MM.1S (cell line): ENCODE data around the gene DENND5A.

Source experiments
- DNase-seq: peaks from one replicate; pipeline ENCODE4 v3.0.0-alpha.2; 2015
- H2AFZ ChIP-seq: fragments of 300-600 bp; sonication (generic); 2 replicates; pipeline ENCODE4 v1.6.0; 2016; ENCODE audit warnings: antibody characterized with exemption, low read length
- H3F3A ChIP-seq: fragments of 300-600 bp; sonication (generic); 2 replicates; pipeline ENCODE4 v1.6.1; 2016; ENCODE audit warnings: mild to moderate bottlenecking, antibody characterized with exemption, low read length, moderate library complexity, mixed read lengths; ENCODE audit not compliant: insufficient read depth
- H3K27ac ChIP-seq: fragments of 300-600 bp; sonication (generic); 2 replicates; pipeline ENCODE4 v1.5.1; 2016; ENCODE audit warnings: mild to moderate bottlenecking, low read length
- H3K27me3 ChIP-seq: fragments of 300-600 bp; sonication (generic); replicated peaks from 2 replicates; pipeline ENCODE4 v1.6.0; 2016; ENCODE audit warnings: low read length; ENCODE audit not compliant: insufficient read depth
- H3K36me3 ChIP-seq: fragments of 300-600 bp; sonication (generic); replicated peaks from 2 replicates; pipeline ENCODE4 v1.6.1; 2016; ENCODE audit warnings: mild to moderate bottlenecking, low read length, mixed read lengths; ENCODE audit not compliant: insufficient read depth
- H3K4me1 ChIP-seq: fragments of 300-600 bp; sonication (generic); 2 replicates; pipeline ENCODE4 v1.6.1; 2016; ENCODE audit warnings: low read length, mixed read lengths
- H3K4me2 ChIP-seq: fragments of 300-600 bp; sonication (generic); 2 replicates; pipeline ENCODE4 v1.6.0; 2016; ENCODE audit warnings: low read depth, low read length
- H3K4me3 ChIP-seq: fragments of 300-600 bp; sonication (generic); 2 replicates; pipeline ENCODE4 v1.5.1; 2016; ENCODE audit warnings: low read length, mixed read lengths
- H3K79me2 ChIP-seq: fragments of 300-600 bp; sonication (generic); 2 replicates; pipeline ENCODE4 v1.6.1; 2016; ENCODE audit warnings: mixed run types, low read length, mixed read lengths
- H3K9ac ChIP-seq: fragments of 300-600 bp; sonication (generic); 2 replicates; pipeline ENCODE4 v1.6.1; 2016; ENCODE audit warnings: low read length, mixed read lengths
- H3K9me2 ChIP-seq: fragments of 300-600 bp; sonication (generic); replicated peaks from 2 replicates; pipeline ENCODE4 v1.6.1; 2016; ENCODE audit warnings: mild to moderate bottlenecking, low read length, mixed read lengths; ENCODE audit not compliant: insufficient read depth
- H3K9me3 ChIP-seq: fragments of 300-600 bp; sonication (generic); replicated peaks from 2 replicates; pipeline ENCODE4 v1.6.1; 2016; ENCODE audit warnings: mild to moderate bottlenecking, low read length, mixed read lengths; ENCODE audit not compliant: insufficient read depth
- H4K20me1 ChIP-seq: fragments of 300-600 bp; sonication (generic); 2 replicates; pipeline ENCODE4 v1.6.1; 2016; ENCODE audit warnings: mild to moderate bottlenecking, low read length, moderate library complexity, mixed read lengths; ENCODE audit not compliant: insufficient read depth
- EZH2 ChIP-seq: fragments of 300-600 bp; sonication (generic); optimal IDR thresholded peaks from 2 replicates; pipeline ENCODE3; 2017; ENCODE audit warnings: low read depth, mild to moderate bottlenecking, antibody characterized with exemption, low read length, mixed read lengths
- EZH2phosphoT487 ChIP-seq: fragments of 300-600 bp; sonication (generic); IDR thresholded peaks from 2 replicates; pipeline ENCODE4 v1.6.1; 2018; ENCODE audit warnings: antibody characterized with exemption, low read length
- TF ChIP-seq, protein P1 (sequence below): fragments of 300-600 bp; sonication (generic); IDR thresholded peaks from 2 replicates; pipeline ENCODE4 v1.5.1; 2016; ENCODE audit warnings: antibody characterized with exemption, low read length, mixed read lengths

DENND5A gene

DNA sequence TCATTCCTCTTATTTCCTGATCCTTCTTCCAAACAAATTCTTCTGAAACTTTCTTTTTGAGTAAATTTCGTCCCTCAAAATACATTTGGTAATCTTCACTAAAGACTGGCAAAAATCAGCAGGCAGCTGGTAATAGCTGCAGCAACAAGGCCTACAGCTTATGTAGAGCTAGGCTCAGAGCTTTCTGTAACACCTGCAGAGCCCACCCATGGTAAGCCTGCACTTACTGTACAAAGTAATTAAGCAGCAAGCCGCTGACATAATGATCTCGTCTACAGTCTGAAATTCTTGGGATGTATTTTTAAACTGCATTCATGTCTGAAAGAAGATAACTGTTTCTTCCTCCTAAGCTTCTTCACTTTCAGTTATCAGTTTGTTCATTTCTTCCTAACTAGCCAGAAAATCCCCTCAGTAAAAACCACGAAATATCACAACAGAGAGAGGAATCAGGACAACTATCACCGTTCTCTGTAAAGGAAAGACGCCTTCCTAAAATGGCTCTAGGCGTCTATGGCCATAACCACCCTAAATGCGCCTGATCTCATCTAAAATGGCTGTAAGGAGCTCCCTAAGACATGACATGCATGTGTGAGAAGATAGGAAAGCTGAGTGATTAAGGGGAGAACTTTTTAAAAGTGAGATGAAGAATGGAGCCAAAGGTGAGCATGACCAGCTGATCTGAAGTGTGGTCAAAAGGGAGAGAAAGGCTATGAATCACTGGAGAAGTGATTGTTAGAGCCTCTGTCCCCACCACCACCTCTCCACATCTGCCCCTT, 56.2 kb downstream of the DENND5A start:
- Histone ChIP-seq H3K9me3 (no peaks in the 10 kb centered on the region), H4K20me1 (no peaks in the 10 kb centered on the region), H3K27me3 (no peaks in the 10 kb centered on the region), H3K4me3 (no peak overlapping the region), H3K27ac (no peak overlapping the region), H3K36me3 (no peaks in the 10 kb centered on the region), H3F3A (no peaks in the 10 kb centered on the region), H3K4me1 (peaks cover 8% of the 10 kb centered on the region), H3K4me2 (no peak overlapping the region), H3K9ac (no peak overlapping the region), H2AFZ (no peak overlapping the region), H3K79me2 (no peaks in the 10 kb centered on the region), H3K9me2 (no peaks in the 10 kb centered on the region)
- TF ChIP-seq, protein P1, sequence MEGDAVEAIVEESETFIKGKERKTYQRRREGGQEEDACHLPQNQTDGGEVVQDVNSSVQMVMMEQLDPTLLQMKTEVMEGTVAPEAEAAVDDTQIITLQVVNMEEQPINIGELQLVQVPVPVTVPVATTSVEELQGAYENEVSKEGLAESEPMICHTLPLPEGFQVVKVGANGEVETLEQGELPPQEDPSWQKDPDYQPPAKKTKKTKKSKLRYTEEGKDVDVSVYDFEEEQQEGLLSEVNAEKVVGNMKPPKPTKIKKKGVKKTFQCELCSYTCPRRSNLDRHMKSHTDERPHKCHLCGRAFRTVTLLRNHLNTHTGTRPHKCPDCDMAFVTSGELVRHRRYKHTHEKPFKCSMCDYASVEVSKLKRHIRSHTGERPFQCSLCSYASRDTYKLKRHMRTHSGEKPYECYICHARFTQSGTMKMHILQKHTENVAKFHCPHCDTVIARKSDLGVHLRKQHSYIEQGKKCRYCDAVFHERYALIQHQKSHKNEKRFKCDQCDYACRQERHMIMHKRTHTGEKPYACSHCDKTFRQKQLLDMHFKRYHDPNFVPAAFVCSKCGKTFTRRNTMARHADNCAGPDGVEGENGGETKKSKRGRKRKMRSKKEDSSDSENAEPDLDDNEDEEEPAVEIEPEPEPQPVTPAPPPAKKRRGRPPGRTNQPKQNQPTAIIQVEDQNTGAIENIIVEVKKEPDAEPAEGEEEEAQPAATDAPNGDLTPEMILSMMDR: no peak
- TF ChIP-seq EZH2phosphoT487: no peak
- TF ChIP-seq EZH2: no peak
- DNase-seq: no peak

DNA sequence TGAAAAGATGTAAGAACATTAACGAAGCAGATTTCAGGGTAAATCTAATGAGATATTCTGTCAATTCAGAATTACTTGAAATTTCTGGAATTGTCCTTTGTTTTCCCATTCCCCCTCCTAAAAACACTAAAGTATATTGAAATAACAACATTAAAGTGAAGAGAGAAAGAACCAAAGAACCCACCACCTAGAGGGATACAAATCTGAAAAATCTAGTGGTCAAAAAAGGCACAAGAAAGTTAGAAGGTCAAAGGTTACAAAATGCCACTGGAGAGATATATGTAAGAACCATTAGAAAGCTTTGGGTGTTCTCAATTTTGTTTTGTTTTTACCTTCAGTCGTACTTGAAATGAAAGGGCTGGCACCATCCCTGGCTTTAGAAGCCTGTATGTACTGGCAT, 57.9 kb downstream of the DENND5A start:
- H2AFZ ChIP-seq: no peak overlapping the region
- no peaks in the 10 kb centered on the region for H3F3A ChIP-seq
- no peaks in the 10 kb centered on the region for H3K27me3 ChIP-seq
- H4K20me1 ChIP-seq: no peaks in the 10 kb centered on the region
- H3K9me3 ChIP-seq: no peaks in the 10 kb centered on the region
- H3K9ac ChIP-seq: no peak overlapping the region
- DNase-seq: no peak
- no peak overlapping the region for H3K27ac ChIP-seq
- no peak overlapping the region for H3K4me2 ChIP-seq
- TF ChIP-seq EZH2 (no peak), EZH2phosphoT487 (no peak)
- TF ChIP-seq, protein P1: no peak
- no peaks in the 10 kb centered on the region for H3K9me2 ChIP-seq
- H3K4me3 ChIP-seq: no peak overlapping the region
- H3K36me3 ChIP-seq: no peaks in the 10 kb centered on the region
- H3K4me1 ChIP-seq: peaks cover 8% of the 10 kb centered on the region
- H3K79me2 ChIP-seq: no peaks in the 10 kb centered on the region

DNA sequence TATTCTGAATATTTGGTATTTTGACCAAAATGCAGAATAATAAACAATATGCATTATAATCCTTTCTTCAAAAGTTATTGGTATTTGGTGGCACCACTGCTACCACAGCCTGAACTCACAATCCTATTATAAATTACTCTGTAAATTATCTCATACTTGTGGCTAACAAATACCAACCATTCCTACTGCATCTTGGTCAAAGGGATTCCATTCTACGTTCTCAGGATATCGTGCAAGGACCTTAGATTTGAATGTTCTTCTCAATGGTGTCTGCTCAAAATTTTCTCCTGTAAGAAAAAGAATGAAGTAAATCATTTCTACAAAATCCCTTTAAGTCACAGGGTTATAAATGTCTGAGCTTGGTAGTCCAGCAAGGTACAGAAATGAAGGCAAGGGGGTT, 58.7 kb downstream of the DENND5A start:
- Histone ChIP-seq H3K36me3 (no peaks in the 10 kb centered on the region), H3K9ac (no peak overlapping the region), H3K4me2 (no peak overlapping the region), H3K9me3 (no peaks in the 10 kb centered on the region), H4K20me1 (no peaks in the 10 kb centered on the region), H3K9me2 (no peaks in the 10 kb centered on the region), H3K79me2 (no peaks in the 10 kb centered on the region), H3K27ac (no peak overlapping the region), H3K4me3 (no peak overlapping the region), H3F3A (no peaks in the 10 kb centered on the region), H3K27me3 (no peaks in the 10 kb centered on the region), H3K4me1 (peaks cover 8% of the 10 kb centered on the region), H2AFZ (no peak overlapping the region)
- TF ChIP-seq EZH2phosphoT487 (no peak), EZH2 (no peak)
- TF ChIP-seq, protein P1: no peak
- no peak for DNase-seq
